Prostate gland (tissue), 2 donors: ENCODE results near the gene NDUFV2. TPM values are rescaled to one million over a fixed set of nuclear protein-coding genes. Genes with fewer than 3 reads are reported as not detected.
"Not testable (repeated sequence)": the region's sequence is repeated elsewhere in the genome, so short reads cannot be mapped to it uniquely, and the experiment has no call there.

Experiments
- DNase-seq: peaks from one replicate; pipeline ENCODE4 v3.0.0-alpha.2; 2019; ENCODE audit warnings: low spot score
- H3K27ac ChIP-seq, 2 donors: fragments of 200-600 bp; sonication (generic); 2 replicates each; pipeline ENCODE4 v1.5.1; 2017 to 2019
- H3K27me3 ChIP-seq: fragments of 200-600 bp; sonication (generic); replicated peaks from 2 replicates; pipeline ENCODE4 v1.5.1; 2019; ENCODE audit not compliant: insufficient read depth
- H3K36me3 ChIP-seq, 2 donors: fragments of 200-600 bp; sonication (generic); 1 replicate in 1 of 2; 2 replicates in 1 of 2; pipeline versions ENCODE4 v1.5.1 to v1.8.1; 2017 to 2019
- H3K4me1 ChIP-seq: fragments of 200-600 bp; sonication (generic); replicated peaks from 2 replicates; pipeline ENCODE4 v1.5.1; 2019
- H3K4me3 ChIP-seq, 2 donors: fragments of 200-600 bp; sonication (generic); 2 replicates each; pipeline ENCODE4 v1.5.1; 2017 to 2019
- H3K9me3 ChIP-seq: fragments of 200-600 bp; sonication (generic); 2 replicates; pipeline ENCODE4 v1.5.1; 2017
- POLR2A ChIP-seq: fragments of 450-650 bp; IDR thresholded peaks from one replicate; pipeline ENCODE4 v1.6.1; 2016; ENCODE audit warnings: antibody characterized with exemption, mild to moderate bottlenecking
- POLR2AphosphoS5 ChIP-seq: sonication (generic); formaldehyde crosslinking; IDR thresholded peaks from one replicate; pipeline ENCODE4 v1.6.1; 2017; ENCODE audit warnings: antibody characterized with exemption
- WGBS: methylation state at CpG from one replicate; pipeline ENCODE4 v1.1.5; 2018; 5-methylcytosine and 5-hydroxymethylcytosine counted together
- intact Hi-C: fragments of 100-400 bp; cut with DNase I; formaldehyde crosslinking; loops from one replicate; pipeline ENCODE4 v1.14.2; 2022
- total RNA-seq, 2 donors: library from RNA; depleted of rRNA; stranded (reverse); fragments of >200 nt; gene quantifications; one replicate each; pipeline ENCODE4 v1.1.0, GENCODE V29; 2016
- TF ChIP-seq, protein P1 (sequence below), 4 experiments: fragments of 200-600 bp in 2 of 4; fragments of 450-650 bp in 2 of 4; sonication (generic) in 2 of 4; IDR thresholded peaks; 1 replicate in 3 of 4; 2 replicates in 1 of 4; pipeline ENCODE4 v1.5.1; 2016 to 2019; ENCODE audit warnings: antibody characterized with exemption in 4 of 4, mild to moderate bottlenecking in 2 of 4, moderate library complexity in 2 of 4

Gene NDUFV2
- total RNA-seq, 2 donors from 2014 or later = 114 to 161 TPM

DNA sequence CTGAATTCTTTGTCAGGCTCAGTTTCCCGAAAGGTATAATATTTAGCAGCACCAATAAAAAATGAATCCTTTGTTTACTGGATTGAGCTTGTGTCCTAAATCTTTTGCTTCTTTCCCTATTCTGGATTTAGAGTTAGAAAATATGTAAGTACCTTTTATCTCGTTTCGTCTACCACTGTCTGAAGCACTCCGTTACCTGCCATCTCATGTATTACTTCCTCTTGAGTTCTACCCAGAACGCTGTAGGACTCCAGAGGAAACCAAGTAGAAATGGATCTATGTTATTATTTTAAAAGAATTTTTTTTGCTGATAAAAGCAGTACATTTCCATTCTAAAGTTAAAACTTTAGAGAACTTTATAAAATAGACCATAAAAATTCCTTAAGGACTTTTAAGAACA is 47.6 kb downstream of the NDUFV2 start:
- WGBS = 72% methylated on average over 5 of the region's 5 CpGs
- TF ChIP-seq POLR2A (no peak), POLR2AphosphoS5 (no peak)
- TF ChIP-seq, protein P1, sequence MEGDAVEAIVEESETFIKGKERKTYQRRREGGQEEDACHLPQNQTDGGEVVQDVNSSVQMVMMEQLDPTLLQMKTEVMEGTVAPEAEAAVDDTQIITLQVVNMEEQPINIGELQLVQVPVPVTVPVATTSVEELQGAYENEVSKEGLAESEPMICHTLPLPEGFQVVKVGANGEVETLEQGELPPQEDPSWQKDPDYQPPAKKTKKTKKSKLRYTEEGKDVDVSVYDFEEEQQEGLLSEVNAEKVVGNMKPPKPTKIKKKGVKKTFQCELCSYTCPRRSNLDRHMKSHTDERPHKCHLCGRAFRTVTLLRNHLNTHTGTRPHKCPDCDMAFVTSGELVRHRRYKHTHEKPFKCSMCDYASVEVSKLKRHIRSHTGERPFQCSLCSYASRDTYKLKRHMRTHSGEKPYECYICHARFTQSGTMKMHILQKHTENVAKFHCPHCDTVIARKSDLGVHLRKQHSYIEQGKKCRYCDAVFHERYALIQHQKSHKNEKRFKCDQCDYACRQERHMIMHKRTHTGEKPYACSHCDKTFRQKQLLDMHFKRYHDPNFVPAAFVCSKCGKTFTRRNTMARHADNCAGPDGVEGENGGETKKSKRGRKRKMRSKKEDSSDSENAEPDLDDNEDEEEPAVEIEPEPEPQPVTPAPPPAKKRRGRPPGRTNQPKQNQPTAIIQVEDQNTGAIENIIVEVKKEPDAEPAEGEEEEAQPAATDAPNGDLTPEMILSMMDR (IDR thresholded peaks at IDR 0.05) = no peak
- Histone ChIP-seq H3K27me3 (no peaks in the 10 kb centered on the region), H3K36me3 (no peaks in the 10 kb centered on the region), H3K27ac (no peak overlapping the region), H3K4me3 (no peak overlapping the region), H3K4me1 (no peaks in the 10 kb centered on the region), H3K9me3 (no peaks in the 10 kb centered on the region)
- intact Hi-C loops = no loop called here
- DNase-seq = no peak

DNA sequence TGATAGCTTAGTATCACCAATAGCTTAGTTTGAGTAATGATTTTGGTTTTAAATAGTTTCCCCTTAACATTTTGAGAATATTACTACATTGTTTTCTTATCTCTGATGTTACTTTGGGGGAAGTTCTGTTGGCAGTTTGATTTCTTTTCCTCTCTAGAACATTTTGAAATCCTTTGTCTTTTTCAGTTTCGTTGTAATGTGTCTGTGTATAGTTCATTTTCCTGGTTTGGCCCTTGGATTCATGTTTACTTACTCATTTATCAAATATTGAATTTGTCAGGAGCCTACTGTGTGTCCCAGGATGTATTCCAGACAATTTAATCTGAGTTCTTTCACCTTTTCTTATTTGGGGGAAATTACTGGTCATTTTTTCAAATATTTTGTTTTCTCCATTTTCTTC is 50.8 kb downstream of the NDUFV2 start:
- Histone ChIP-seq H3K27me3 (no peaks in the 10 kb centered on the region), H3K36me3 (no peaks in the 10 kb centered on the region), H3K4me3 (no peak overlapping the region), H3K27ac (no peak overlapping the region), H3K9me3 (no peaks in the 10 kb centered on the region), H3K4me1 (no peaks in the 10 kb centered on the region)
- TF ChIP-seq, protein P1 (IDR thresholded peaks at IDR 0.05) = no peak
- no peak for TF ChIP-seq POLR2A
- no peak for TF ChIP-seq POLR2AphosphoS5
- 57% methylated on average over 1 of the region's 1 CpG for WGBS
- DNase-seq = no peak
- intact Hi-C loops = no loop called here

DNA sequence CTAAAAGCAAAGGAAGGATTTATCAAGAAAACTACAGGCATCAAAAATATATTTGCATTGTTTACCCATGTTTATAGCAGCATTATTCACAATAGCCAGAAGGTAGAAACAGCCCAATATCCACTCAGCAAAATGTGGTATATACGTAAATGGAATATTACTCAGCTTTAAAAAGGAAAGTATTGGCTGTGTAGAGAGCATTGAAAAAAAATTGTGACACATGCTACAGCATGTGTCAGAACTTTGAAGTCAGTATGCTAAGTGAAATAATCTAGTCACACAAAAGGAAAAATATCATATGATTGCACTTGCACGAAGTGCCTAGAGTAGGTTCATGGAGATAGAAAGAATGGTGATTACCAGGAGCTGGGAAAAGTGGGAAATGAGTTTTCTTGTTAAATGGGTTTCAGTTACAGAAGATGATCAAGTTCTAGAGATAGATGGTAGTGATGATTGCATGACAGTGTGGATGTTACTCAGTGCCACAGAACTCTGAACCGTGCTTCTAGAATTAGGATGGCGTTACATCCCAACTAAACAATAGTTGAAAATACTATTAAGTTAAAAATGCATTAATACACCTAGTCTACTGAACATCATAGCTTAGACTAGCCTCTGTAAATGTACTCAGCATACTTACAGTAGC is 54.2 kb downstream of the NDUFV2 start:
- H3K27ac ChIP-seq = no peak overlapping the region
- no peak for TF ChIP-seq POLR2A
- TF ChIP-seq, protein P1 (IDR thresholded peaks at IDR 0.05) = no peak
- TF ChIP-seq POLR2AphosphoS5 = no peak
- H3K9me3 ChIP-seq = no peaks in the 10 kb centered on the region
- H3K4me3 ChIP-seq = no peak overlapping the region
- intact Hi-C loops = no loop called here
- no peaks in the 10 kb centered on the region for H3K27me3 ChIP-seq
- DNase-seq = no peak
- no peaks in the 10 kb centered on the region for H3K36me3 ChIP-seq
- WGBS = 93% methylated on average over 4 of the region's 4 CpGs
- H3K4me1 ChIP-seq = no peaks in the 10 kb centered on the region

DNA sequence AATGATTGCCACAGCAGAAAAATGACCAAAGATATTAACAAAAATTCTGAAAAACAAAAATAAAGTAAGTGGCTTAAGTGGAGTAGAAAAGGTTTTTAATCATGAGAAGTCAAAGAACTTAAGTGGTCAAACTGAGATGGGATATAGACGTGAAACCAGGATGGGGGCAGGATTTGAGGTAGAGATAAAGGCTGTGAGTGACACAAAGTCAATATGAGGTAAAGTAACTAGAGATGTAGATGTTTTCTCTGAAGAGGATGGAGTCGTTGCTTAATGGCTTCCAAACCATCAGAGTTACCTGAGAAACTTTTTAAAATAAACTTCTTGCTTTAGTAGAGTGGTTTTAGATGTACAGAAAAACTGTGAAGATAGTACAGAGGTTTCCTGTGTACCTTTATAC is 55.3 kb downstream of the NDUFV2 start:
- no peaks in the 10 kb centered on the region for H3K27me3 ChIP-seq
- no peak overlapping the region for H3K27ac ChIP-seq
- H3K4me3 ChIP-seq = no peak overlapping the region
- no peak for DNase-seq
- TF ChIP-seq, protein P1 (IDR thresholded peaks at IDR 0.05) = no peak
- no peak for TF ChIP-seq POLR2A
- no peak for TF ChIP-seq POLR2AphosphoS5
- no peaks in the 10 kb centered on the region for H3K9me3 ChIP-seq
- intact Hi-C loops = no loop called here
- no peaks in the 10 kb centered on the region for H3K4me1 ChIP-seq
- H3K36me3 ChIP-seq = no peaks in the 10 kb centered on the region
- WGBS = 29% methylated on average over 2 of the region's 2 CpGs

DNA sequence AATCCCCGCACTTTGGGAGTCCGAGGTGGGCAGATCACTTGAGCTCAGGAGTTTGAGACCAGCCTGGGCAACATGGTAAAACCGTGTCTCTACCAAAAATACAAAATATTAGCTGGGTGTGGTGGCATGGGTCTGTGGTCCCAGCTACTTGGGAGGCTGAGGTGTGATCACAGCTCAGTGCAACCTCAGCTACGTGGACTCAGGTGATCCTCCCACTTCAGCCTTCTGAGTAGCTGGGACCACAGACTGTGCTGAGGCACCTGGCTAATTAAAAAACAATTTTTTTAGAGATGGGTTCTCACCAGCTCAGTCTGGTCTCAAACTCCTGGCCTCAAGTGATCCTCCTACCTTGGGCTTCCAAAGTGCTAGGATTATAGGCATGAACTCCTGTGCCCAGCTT is 57.5 kb downstream of the NDUFV2 start:
- DNase-seq = no peak
- Histone ChIP-seq H3K9me3 (no peaks in the 10 kb centered on the region), H3K4me1 (no peaks in the 10 kb centered on the region), H3K4me3 (no peak overlapping the region), H3K36me3 (no peaks in the 10 kb centered on the region), H3K27me3 (no peaks in the 10 kb centered on the region), H3K27ac (no peak overlapping the region)
- WGBS = 98% methylated on average over 4 of the region's 4 CpGs
- intact Hi-C loops = no loop called here
- no peak for TF ChIP-seq POLR2A
- TF ChIP-seq, protein P1 (IDR thresholded peaks at IDR 0.05) = no peak
- no peak for TF ChIP-seq POLR2AphosphoS5

DNA sequence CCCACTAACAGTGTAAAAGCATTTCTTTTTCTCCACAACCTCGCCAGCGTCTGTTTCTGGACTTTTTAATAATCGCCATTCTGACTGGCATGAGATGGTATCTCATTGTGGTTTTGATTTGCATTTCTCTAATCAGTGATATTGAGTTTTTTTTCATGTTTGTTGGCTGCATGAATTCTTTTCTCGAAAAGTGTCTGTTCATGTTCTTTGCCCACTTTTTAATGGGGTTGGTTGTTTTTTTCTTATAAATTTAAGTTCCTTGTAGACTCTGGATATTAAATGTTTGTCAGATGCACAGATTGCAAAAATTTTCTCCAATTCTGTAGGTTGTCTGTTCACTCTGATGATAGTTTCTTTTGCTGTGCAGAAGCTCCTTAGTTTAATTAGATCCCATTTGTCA is 60.2 kb downstream of the NDUFV2 start:
- H3K27me3 ChIP-seq, H3K9me3 ChIP-seq, H3K4me1 ChIP-seq, H3K4me3 ChIP-seq, H3K27ac ChIP-seq, intact Hi-C loops, DNase-seq, H3K36me3 ChIP-seq: not testable (repeated sequence)
- 98% methylated on average over 4 of the region's 4 CpGs for WGBS

DNA sequence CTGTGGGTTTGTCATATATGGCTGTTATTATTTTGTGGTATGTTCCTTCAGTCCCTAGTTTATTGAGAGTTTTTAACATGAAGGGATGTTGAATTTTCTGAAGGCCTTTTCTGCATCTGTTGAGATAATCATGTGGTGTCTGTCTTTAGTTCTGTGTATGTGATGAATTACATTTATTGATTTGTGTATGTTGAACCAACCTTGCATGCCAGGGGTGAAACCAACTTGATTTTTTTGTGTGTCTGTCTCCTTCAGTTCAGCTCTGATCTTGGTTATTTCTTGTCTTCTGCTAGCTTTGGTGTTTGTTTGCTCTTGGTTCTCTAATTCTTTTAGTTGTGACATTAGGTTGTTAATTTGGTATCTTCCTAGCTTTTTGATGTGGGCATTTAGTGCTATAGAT is 61.6 kb downstream of the NDUFV2 start:
- H3K4me3 ChIP-seq, H3K4me1 ChIP-seq, H3K9me3 ChIP-seq, DNase-seq, intact Hi-C loops, H3K27me3 ChIP-seq, H3K27ac ChIP-seq, H3K36me3 ChIP-seq: not testable (repeated sequence)

DNA sequence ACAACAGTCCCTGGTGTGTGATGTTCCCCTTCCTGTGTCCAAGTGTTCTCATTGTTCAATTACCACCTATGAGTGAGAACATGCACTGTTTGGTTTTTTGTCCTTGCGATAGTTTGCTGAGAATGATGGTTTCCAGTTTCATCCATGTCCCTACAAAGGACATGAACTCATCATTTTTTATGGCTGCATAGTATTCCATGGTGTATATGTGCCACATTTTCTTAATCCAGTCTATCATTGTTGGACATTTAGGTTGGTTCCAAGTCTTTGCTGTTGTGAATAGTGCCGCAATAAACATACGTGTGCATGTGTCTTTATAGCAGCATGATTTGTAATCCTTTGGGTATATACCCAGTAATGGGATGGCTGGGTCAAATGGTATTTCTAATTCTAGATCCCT is 63.4 kb downstream of the NDUFV2 start:
- WGBS = 100% methylated on average over 1 of the region's 3 CpGs
- H3K36me3 ChIP-seq, DNase-seq, H3K27ac ChIP-seq, intact Hi-C loops, H3K4me3 ChIP-seq, H3K9me3 ChIP-seq, H3K27me3 ChIP-seq, H3K4me1 ChIP-seq: not testable (repeated sequence)
